ENCODE results near the gene DLG3.

DNA sequence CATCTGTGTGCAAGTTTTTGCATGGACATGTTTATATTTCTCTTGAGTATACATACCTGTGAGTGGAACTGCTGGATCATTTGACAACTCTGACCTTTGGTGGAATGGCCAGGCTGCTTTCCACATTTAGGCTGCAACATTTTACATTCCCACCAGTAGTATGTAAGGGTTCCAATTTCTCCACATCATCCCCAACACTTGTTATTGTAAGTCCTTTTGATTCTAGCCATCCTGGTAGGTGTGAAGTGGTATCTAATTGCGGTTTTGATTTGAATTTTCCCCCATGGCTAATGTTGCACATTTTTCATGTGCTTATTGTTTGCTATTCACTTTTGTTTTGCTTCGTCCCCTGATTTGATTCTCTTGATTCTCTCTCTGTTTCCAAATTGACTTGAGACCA, 16.4 kb downstream of the DLG3 start:
- TF ChIP-seq CEBPB (IDR thresholded peaks at IDR 0.05; ENCODE audit: low read depth) (no peak), EZH2 (IDR thresholded peaks at IDR 0.05) (no peak), ZNF274 (IDR thresholded peaks at IDR 0.05; ENCODE audit: low read depth, low read length) (no peak)
